K562 (cell line): ENCODE measurements around the gene SPATC1L. TPM values are rescaled to one million over a fixed set of nuclear protein-coding genes. Genes with fewer than 3 reads are reported as not detected.

Experiments
- ATAC-seq: fragments of 200-7000 bp; cut with Tn5 transposase; 3 replicates; pipeline ENCODE4 v1.9.1; 2020; ENCODE audit warnings: moderate library complexity
- BruUV-seq: library from RNA; stranded (reverse); fragments of 400-500 nt; replicated peaks from 2 replicates; lab custom pipeline; 2021; lab: Mats Ljungman, UMichigan
- CTCF ChIA-PET: fragments of 300-600 bp; formaldehyde crosslinking; extraction: SDS; loops from one replicate; lab custom pipeline; 2021; ENCODE audit warnings: low intra/inter-chr PET ratio; lab: Yijun Ruan, JAX
- POLR2A ChIA-PET: fragments of 300-600, 350-650 bp; sonication (Branson Sonifier 250); formaldehyde crosslinking; extraction: SDS; loops from one replicate; lab custom pipeline; 2021; ENCODE audit warnings: antibody characterized with exemption, inconsistent platforms; lab: Yijun Ruan, JAX
- DNase-seq, 4 experiments: peaks; one replicate each; pipeline versions ENCODE4 v3.0.0 to v3.0.0-alpha.2; 2011 to 2018; ENCODE audit warnings: low spot score in 3 of 4, mixed read lengths in 3 of 4; ENCODE audit errors: extremely low read depth in 1 of 4
- FAIRE-seq: peaks from 2 replicates; lab custom pipeline; 2011; peaks lifted over from hg19 to GRCh38; lab: Jason Lieb, UNC
- H2AFZ ChIP-seq: 2 replicates; pipeline ENCODE4 v1.6.0; 2011; ENCODE audit warnings: low read depth, low read length, control low read depth, inconsistent platforms
- H3K27ac ChIP-seq: fragments of 200-600 bp; 3 replicates; pipeline ENCODE4 v1.8.0; 2011; ENCODE audit warnings: low read depth, mild to moderate bottlenecking, control low read depth, inconsistent platforms, low read length, moderate library complexity, mixed read lengths; ENCODE audit errors: extremely low read depth
- H3K27me3 ChIP-seq, 2 experiments: fragments of 300-600 bp in 1 of 2; 2 replicates in 1 of 2; 3 replicates in 1 of 2; pipeline versions ENCODE4 v1.6.0 to v1.8.0; 2011; ENCODE audit warnings: inconsistent platforms in 2 of 2, low read length in 2 of 2, mild to moderate bottlenecking in 1 of 2, mixed read lengths in 1 of 2, moderate library complexity in 1 of 2; ENCODE audit not compliant: control insufficient read depth in 2 of 2, insufficient read depth in 2 of 2
- H3K36me3 ChIP-seq: fragments of 300-600 bp; 3 replicates; pipeline ENCODE4 v1.8.0; 2011; ENCODE audit warnings: mild to moderate bottlenecking, low read length, inconsistent platforms; ENCODE audit not compliant: control insufficient read depth, insufficient read depth
- H3K4me1 ChIP-seq, 2 experiments: fragments of 200-600 bp in 1 of 2; replicated peaks in 1 of 2; 2 replicates in 1 of 2; 3 replicates in 1 of 2; pipeline versions ENCODE4 v1.5.1 to v1.8.0; 2011; ENCODE audit warnings: inconsistent platforms in 2 of 2, low read length in 2 of 2, mild to moderate bottlenecking in 1 of 2, mixed read lengths in 1 of 2, moderate library complexity in 1 of 2; ENCODE audit not compliant: control insufficient read depth in 2 of 2, insufficient read depth in 2 of 2
- H3K4me2 ChIP-seq: 2 replicates; pipeline ENCODE4 v1.6.1; 2011; ENCODE audit warnings: low read length, control low read depth, inconsistent platforms, mixed read lengths; ENCODE audit not compliant: insufficient read depth
- H3K4me3 ChIP-seq: fragments of 200-600 bp; sonication (generic), shearing (Covaris generic); 2 replicates; pipeline ENCODE4 v1.5.1; 2016; ENCODE audit warnings: control low read depth, inconsistent platforms
- H3K79me2 ChIP-seq: fragments of 200-600 bp; 3 replicates; pipeline ENCODE4 v1.8.0; 2011; ENCODE audit warnings: low read length, inconsistent platforms; ENCODE audit not compliant: control insufficient read depth, insufficient read depth
- H3K9ac ChIP-seq, 2 experiments: 2 replicates each; pipeline versions ENCODE4 v1.6.0 to v1.6.1; 2011; ENCODE audit warnings: low read depth in 2 of 2, low read length in 2 of 2, control low read depth in 1 of 2, inconsistent platforms in 1 of 2, mild to moderate bottlenecking in 1 of 2, mixed read lengths in 1 of 2; ENCODE audit not compliant: insufficient read depth in 1 of 2
- H3K9me1 ChIP-seq: one replicate; pipeline ENCODE4 v1.6.0; 2011; ENCODE audit warnings: inconsistent platforms, mild to moderate bottlenecking, low read length, moderate library complexity; ENCODE audit not compliant: control insufficient read depth, insufficient read depth
- H3K9me3 ChIP-seq: replicated peaks from 2 replicates; pipeline ENCODE4 v1.5.1; 2011; ENCODE audit warnings: low read depth, low read length, inconsistent platforms; ENCODE audit not compliant: control insufficient read depth, insufficient read depth
- H4K20me1 ChIP-seq: replicated peaks from 2 replicates; pipeline ENCODE4 v1.6.1; 2011; ENCODE audit warnings: low read length, inconsistent platforms, mixed read lengths; ENCODE audit not compliant: control insufficient read depth, insufficient read depth
- FOXK2 ChIP-seq, 2 experiments: fragments of 450-650 bp; IDR thresholded peaks in 1 of 2; conservative IDR thresholded peaks in 1 of 2; 2 replicates each; pipeline ENCODE4 v1.6.1; 2016; ENCODE audit warnings: low read depth in 2 of 2, mild to moderate bottlenecking in 1 of 2
- WGBS: fragments of 100-300 bp; shearing (Covaris generic); methylation state at CpG from one replicate; pipeline ENCODE4 v1.1.6; 2016; ENCODE audit warnings: low coverage, mixed read lengths; ENCODE audit not compliant: insufficient coverage; ENCODE audit errors: missing lambda C conversion rate; 5-methylcytosine and 5-hydroxymethylcytosine counted together
- in situ Hi-C: fragments of 300-500 bp; cut with MboI; formaldehyde crosslinking; loops from 4 replicates; pipeline ENCODE4 v1.15.0; 2018; ENCODE audit warnings: inconsistent platforms, mixed read lengths
- intact Hi-C: fragments of 100-400 bp; cut with micrococcal nuclease; formaldehyde crosslinking; loops from 2 replicates; pipeline ENCODE4 v1.14.2; 2022
- polyA plus RNA-seq, 8 experiments: library from polyadenylated mRNA; depleted of rRNA in 4 of 8; stranded (reverse) in 5 of 8; unstranded in 3 of 8; fragments of >200 nt; fragmentation: Nextera tagmentation in 2 of 8; fragmentation: Illumina TruSeq in 1 of 8; extraction: Ambion mirVana in 2 of 8; extraction: Trizol in 1 of 8; gene quantifications; 2 replicates each; pipeline versions ENCODE4 v1.2.1 to v1.2.3, GENCODE V29; 2011 to 2014; ENCODE audit warnings: inconsistent platforms in 1 of 8, missing spikeins in 1 of 8
- total RNA-seq, 7 experiments: library from RNA; depleted of rRNA in 6 of 7; stranded (reverse); fragments of >200 nt in 6 of 7; fragmentation: Illumina TruSeq in 2 of 7; extraction: Trizol in 2 of 7; gene quantifications; 2 replicates each; pipeline versions ENCODE4 v1.2.1 to v1.2.3, GENCODE V29; 2011 to 2021; ENCODE audit warnings: low replicate concordance in 1 of 7
- TF ChIP-seq, protein P1 (sequence below), 2 experiments: IDR thresholded peaks; 2 replicates each; pipeline ENCODE4 v1.6.1; 2012; ENCODE audit warnings: improper control_type of control experiment in 2 of 2, low read depth in 2 of 2, low read length in 2 of 2, borderline replicate concordance in 1 of 2

The SPATC1L gene
- total and polyA plus RNA-seq, 9 of the 15 experiments (the other 6 are each of a cell fraction or from before 2014, with no cell fraction given): 0.14 to 121 (median 34.0) TPM; not detected in 1

DNA sequence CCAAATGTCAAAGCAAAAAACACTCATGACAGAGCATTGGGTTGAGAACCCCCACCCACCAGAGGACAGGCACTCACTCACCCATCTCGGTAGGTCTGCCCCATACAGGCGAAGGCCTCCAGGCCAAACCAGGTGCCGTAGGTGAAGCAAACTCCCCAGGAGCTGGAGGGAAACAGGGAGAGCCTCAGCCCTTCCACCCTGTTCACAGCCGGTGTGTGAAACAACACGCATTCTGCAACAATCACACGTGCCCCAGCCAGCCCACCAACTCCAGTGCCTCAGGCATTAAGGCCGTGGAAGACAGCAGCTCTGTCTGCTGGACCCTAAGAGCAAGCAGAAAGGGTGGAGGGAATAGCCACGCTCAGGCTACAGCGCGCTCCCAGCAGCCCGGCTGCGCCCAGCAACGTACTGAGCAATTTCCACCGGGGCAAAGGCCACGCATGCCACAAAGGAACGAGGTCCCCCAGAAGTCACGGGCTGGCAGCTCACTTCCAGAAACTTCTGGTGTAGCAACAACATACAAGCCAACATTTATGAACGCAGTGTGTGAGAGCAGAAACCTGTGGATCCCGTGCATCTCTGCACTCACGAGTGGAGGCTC lies 11.4 kb upstream of the SPATC1L start:
- FAIRE-seq (no peak), ATAC-seq (no peak), DNase-seq (no peak)
- POLR2A ChIA-PET: interaction anchor here (0.6 kb wide), 2 partner anchors 20 to 1503 kb away, joined by 3 read pairs; no protein-coding TSS in a partner anchor
- Histone ChIP-seq H3K79me2 (no peaks in the 10 kb centered on the region), H3K36me3 (peaks cover 100% of the 10 kb centered on the region), H2AFZ (no peak overlapping the region), H4K20me1 (no peaks in the 10 kb centered on the region), H3K27me3 (no peaks in the 10 kb centered on the region), H3K4me2 (no peak overlapping the region), H3K4me1 (peaks cover 4 to 18% of the 10 kb centered on the region in 2 experiments; a peak in 3 of 5 replicates), H3K9ac (no peak overlapping the region), H3K9me3 (no peaks in the 10 kb centered on the region), H3K27ac (no peak overlapping the region), H3K4me3 (no peak overlapping the region)
- in situ Hi-C loops (no loop called here), intact Hi-C loops (no loop called here)
- BruUV-seq: no TSS peak
- WGBS: 88% methylated on average over 20 of the region's 20 CpGs
- TF ChIP-seq, protein P1, sequence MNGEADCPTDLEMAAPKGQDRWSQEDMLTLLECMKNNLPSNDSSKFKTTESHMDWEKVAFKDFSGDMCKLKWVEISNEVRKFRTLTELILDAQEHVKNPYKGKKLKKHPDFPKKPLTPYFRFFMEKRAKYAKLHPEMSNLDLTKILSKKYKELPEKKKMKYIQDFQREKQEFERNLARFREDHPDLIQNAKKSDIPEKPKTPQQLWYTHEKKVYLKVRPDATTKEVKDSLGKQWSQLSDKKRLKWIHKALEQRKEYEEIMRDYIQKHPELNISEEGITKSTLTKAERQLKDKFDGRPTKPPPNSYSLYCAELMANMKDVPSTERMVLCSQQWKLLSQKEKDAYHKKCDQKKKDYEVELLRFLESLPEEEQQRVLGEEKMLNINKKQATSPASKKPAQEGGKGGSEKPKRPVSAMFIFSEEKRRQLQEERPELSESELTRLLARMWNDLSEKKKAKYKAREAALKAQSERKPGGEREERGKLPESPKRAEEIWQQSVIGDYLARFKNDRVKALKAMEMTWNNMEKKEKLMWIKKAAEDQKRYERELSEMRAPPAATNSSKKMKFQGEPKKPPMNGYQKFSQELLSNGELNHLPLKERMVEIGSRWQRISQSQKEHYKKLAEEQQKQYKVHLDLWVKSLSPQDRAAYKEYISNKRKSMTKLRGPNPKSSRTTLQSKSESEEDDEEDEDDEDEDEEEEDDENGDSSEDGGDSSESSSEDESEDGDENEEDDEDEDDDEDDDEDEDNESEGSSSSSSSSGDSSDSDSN (IDR thresholded peaks at IDR 0.05; ENCODE audit: borderline replicate concordance in 1 of 2, low read depth in 2 of 2, low read length in 2 of 2): no peak
- no peak for TF ChIP-seq FOXK2 (conservative IDR thresholded peaks at IDR 0.05 in 1 of 2, IDR thresholded peaks at IDR 0.05 in 1 of 2; ENCODE audit: low read depth in 2 of 2)
- TF ChIP-seq, all 486 proteins: peak for 0
- CTCF ChIA-PET: no interaction called here
- H3K9me1 ChIP-seq: no peaks in the 10 kb centered on the region
